GM21526 (cell line): ENCODE data around the gene GRPEL1.

Experiments used
- ATAC-seq: cut with Tn5 transposase; IDR thresholded peaks from one replicate; pipeline ENCODE4 v1.9.1; 2021; ENCODE audit warnings: moderate library complexity; ENCODE audit not compliant: unreplicated experiment, low FRiP score

Gene GRPEL1

DNA sequence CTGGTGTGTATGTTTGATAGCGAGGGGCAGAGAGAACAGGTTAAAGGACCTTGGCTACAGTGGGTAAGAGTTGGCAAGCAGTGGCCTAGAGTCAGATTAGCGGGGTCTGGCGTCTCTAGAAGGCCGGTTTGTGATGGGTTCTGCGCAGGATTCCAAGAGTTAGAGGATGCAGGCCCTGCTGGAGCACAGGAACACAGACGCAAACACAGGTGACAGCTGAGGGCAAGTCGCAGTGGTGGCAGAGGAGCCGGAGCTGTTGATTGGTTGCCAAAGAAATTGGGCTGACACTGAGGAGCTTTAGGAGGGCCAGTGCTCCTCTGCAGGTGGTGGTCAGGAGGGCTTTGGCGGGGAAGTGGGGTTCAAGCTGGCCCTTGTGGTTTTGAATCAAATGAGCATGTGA, 20.9 kb downstream of the GRPEL1 start:
- ATAC-seq: no peak

DNA sequence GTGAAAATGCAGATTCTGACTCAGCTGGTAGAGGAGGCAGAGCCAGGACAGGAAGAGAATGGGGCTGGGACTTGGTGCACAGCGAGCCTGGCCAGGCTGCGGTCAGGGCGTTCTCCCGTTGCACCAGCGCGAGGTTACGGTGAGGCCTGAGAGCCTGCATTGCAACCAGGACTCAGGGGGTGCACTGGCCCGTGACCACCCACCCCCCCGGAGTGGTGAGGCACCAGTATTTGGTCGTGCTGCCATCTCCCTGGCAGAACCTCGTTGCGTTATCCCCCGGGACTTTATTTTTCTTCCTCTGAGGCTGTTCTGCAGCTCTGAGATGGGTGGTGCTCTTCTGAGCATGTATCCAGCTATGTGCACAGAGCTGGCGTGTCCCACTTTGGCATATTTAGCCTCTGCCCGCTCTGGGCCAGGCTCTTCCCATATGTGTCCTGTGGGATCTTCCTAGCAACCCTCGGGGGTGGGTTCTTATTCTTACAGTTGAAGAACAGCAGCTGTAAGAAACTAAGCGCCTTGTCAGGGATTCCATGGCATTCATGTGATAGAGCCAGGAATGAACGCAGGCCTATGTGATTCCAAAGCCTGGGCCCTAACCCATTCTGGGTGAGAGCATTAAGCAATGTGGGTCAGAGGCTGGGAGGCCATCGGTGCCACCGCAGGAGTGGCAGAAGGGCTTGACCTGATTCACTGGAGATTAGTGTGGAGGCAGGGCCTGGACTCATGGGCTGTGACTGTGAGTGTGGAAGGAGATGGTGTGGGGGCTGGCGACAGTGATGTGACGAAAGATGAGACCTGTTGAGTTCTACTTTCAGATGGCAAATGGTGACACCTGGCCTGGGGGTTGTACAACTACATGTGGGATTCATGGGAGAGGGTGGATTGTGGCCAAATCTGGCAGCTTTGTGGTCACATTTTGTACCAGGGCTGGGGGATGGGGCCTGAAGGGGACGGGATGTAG, 21.6 kb downstream of the GRPEL1 start:
- ATAC-seq: no peak

DNA sequence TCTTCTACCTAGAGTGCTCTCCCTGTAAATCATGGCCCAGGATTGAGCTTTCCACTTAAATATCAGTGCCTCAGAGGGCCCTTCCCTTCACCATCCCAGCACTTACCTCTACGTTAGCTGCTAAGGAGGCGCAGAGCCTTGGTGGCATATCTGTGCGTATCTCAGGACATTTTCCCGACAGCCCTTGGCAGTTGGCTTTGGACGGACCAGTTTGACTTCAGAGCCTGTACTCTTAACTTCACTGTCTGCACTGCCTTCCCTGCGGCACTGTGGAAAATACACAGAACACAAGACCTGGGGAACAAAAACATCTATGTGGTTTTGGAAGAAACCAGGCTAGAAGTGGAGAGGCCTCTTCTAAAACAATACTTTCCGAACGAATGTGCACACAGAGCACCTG, 22.3 kb downstream of the GRPEL1 start:
- ATAC-seq: no peak

DNA sequence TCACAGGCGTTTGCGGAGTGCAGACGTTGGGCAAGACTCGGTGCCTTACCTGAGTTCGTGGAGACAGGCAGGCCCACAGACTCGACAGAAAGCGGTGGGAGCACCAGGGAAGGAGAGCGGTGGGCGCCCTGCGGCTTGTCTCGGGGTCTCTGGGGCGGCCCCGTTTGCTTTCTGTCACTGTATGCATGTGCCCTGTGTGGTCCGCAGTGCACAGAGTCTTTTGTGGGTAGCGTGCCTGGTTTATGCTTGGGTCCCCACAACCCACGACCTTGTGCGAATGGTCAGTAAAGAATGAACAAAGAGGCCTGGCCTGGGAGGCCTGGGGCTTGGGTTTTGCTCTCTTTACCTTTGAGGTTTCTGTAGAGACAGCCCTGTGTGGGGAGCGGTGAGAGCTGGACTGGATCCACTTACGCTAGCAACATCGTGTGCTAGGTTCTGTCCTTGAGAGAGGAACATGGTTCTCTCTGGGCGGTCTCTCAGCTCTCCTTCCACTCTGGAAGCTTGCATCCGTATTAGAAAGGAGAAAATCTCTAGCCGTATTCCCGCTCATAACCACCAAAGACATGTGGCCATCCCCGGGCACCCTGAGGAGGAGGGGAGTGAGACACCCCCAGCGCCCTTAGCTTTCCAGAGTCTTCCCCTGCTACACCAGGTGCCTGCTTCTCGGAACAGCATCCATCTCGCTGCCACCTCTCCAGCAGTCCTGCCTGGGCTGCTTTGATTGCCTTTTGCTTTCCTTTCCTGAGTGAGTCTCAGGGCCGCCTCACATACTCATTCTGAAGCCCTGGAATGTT, 23.5 kb downstream of the GRPEL1 start:
- ATAC-seq: no peak

DNA sequence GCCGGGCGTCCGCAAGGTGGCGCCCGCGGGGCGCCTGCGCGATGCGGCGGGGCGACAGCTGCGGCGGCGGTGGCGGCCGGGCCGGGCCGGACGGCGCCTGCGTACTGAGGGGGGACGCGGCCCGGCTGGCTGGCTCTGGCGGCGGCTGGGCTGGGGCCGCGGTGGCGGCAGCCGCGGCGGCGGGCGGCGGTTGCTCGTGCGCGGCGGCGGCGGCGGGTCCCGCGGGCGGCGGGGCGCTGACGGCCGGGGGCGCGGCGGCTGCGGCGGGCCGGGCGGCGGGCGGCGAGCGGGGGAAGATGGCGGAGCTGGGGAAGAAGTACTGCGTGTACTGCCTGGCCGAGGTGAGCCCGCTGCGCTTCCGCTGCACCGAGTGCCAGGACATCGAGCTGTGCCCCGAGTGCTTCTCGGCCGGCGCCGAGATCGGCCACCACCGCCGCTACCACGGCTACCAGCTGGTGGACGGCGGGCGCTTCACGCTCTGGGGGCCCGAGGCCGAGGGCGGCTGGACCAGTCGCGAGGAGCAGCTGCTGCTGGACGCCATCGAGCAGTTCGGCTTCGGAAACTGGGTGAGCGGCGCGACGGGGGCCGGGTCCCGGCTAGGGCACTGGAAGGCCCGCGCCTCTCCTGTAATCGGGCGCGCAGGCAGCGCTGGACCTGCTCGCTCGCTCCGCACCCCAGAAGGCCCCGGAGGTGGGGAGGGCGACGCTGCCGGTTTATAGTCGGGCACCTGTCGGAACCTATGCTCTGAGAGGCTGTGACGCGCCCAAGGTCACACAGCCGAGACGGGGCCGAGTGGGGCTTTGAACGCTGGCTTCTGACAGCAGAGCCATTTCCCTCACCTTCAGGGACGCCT, 24.4 kb downstream of the GRPEL1 start, which contains the start of gene TADA2B:
Gene TADA2B, plus strand, starts transcription at position 89 of the 853 bp plus-strand sequence. Its CDS starts 208 bp downstream, at position 297.
- ATAC-seq: peak; percentile 20

DNA sequence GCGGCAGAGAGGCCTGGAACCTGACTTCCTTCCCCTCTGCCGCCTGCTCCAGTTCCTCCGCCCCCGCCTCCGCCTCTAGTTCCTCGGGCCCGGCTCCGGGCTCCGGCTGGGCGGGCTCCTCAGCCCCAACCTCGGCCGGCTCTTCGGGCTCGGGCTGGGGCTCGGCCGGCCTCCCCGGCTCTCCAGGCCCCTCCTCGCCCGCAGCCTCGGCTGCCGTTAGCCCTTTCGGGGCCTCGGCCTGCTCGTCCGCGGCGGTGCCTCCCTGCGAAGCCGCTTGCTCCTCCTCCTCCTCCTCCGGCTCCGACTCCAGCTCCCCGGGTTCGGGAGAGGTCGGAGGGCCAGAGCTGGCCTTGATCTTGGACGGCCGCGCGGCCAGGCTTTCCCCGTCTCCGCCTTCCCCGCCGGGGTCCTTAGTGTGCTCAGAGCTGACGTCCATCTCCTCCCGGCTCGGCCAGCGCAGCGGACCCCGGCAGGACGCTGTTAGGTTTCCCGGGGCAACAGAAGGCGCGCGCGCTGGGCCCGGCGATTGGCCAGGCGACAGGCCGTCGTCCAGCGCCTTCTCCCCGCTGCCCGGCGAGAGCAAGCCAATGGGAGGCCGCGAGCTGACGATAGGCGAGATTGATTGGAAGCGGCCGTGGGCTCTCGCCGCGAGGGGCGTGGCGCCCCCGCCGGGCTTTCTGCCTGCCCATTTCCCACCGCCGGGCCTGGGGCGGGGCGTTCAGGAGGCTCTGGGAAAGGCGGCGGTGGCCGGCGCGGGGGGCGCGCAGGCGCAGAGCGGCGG, 25.2 kb downstream of the GRPEL1 start:
- peak; percentile 66 for ATAC-seq

DNA sequence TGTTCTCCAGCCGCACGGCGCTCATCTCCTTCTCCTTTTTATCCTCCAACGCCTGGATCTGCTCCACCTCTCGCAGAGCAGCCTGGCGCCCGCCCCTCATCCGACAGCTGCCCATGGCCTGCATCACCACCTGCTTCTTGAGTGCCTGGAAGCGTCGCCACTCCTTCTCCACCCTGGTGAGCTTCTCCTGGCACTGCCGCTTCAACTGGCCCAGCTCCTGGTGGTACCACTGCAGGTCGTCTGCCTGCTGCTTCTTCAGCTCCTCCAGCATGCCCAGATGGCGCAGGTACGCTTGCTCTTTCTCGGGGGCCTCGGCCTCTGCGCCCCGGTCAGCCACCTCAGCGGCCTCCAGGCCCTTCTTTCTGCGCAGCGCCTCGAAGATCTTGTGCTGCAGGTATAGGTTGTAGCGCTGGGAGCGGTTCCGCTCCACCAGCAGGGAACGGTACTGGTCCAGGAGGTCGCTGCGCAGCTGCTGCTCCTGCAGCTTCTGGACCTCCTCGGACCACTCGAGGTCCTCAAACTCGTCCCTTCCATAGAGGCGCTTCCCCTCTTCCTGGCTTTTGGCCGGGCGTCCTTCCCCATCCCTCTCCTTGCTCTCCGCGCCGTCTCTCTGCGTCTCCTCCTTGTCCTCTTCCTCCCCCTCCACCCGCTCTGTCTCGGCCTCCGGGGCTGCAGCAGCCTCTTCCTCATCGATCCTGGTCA, 25.9 kb downstream of the GRPEL1 start:
- no peak for ATAC-seq

DNA sequence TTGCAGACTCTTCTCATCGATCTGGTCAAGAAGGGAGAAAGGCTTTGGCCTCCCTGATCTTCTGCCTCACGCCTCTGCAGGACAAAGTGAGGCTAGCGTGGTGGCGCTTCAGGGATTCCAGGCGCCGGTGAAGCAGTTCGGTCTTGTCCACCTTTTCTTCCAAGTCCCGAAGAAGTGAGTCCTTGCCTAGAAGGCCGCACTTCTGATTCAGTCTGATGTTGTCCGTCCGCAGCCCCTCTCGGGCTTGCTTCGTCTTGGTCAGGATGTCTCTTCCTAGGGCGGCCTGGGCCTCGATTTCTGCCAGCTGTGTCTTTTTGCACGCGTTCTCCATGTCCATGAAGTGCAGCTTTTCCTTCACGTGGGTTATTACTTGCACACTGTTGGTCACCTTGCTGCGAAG, 26.6 kb downstream of the GRPEL1 start:
- no peak for ATAC-seq

DNA sequence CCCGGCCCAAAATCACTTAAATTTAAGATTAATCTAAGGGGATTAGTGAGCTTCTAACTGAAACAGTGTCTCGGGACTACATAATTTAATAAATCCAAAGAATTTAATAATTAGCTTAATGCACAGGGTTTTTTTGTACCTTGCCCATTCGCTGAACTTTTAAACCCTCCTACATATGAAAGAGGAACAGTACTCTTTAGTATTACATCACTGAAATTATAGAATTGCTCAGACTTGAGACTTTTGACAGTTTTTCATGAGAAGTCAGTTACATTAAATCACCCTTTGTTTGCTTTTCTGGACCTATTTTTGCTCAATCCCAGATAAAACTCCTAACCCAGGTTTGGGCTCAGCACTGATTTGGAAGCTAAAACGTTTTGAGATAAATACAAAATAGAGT, 27.1 kb downstream of the GRPEL1 start:
- ATAC-seq: no peak

DNA sequence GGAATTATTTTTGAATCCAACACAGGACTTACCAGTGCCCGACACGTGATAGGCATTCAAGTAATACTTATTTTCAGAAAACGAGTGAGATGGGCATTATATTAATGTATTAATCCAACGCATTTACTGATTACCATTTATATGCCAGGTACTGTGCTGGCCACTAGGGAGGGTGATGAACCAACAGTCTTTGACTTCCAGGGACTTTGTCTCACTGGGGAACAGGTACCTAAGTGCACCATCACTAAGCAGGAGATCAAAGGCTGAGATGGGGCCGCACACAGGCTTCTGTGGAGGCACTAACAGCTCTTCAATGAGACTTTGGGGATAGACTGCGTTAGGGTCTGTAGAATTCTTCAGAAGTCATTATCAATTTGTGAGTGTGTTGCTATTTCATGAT, 30.4 kb downstream of the GRPEL1 start:
- no peak for ATAC-seq

DNA sequence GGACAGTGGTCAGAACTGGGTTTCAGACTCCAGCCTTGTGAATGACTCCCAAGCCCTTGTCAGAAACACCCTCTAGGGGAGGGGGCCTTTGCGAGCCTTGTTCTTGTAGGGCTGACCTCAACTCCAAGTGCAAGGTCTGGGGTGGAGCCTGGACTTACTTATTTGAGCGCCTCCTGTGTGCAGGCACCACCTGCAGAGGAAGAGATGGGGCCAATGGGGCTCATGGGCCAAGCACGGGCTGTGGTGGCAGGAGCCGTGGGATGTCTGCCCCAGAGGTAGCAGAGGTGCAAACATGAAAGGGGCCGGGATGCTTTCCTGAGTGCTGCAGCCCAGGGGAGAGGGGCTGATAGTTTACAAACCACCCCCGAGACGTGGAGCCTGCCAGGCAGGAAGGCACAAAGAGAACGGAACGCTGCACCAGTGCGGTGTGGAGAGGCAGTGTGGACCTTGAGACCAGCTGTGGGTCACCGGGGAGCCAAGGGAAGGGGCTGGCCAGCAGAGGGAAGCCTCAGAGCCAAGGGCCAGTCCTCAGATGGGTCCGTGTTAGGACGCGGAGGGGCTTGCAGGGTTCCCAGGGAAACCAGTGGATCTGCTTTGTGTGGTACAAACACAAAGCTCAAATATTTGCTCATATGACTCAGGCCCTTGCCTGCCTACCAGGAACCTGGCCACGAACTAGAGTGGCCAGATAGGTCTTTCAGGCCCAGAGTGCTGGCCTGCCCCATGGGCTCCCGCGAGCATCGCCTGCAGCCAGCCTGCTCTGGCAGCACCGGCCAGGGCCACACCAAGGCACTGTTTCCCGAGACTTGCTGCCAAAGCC, 33.4 kb downstream of the GRPEL1 start:
- ATAC-seq: no peak

DNA sequence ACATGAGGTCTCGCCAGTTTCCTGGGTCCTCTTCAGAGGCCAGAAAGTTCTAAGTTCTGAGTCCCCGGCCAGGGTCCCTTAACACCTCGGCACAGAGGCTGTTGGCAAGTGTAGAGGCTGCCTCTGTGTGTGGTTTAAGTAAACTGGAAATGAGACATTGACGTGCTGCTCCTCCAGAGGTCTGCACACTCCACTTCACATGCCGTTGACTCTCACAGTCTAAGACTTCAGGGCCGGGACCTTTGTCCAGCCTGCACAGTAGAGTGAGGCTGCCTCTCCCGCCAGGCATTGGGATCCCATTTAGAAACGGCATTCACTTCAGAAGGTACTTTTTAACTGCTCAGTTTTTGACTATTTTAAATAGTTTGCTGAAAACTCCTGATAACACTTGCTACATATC, 35.3 kb downstream of the GRPEL1 start:
- ATAC-seq: no peak

DNA sequence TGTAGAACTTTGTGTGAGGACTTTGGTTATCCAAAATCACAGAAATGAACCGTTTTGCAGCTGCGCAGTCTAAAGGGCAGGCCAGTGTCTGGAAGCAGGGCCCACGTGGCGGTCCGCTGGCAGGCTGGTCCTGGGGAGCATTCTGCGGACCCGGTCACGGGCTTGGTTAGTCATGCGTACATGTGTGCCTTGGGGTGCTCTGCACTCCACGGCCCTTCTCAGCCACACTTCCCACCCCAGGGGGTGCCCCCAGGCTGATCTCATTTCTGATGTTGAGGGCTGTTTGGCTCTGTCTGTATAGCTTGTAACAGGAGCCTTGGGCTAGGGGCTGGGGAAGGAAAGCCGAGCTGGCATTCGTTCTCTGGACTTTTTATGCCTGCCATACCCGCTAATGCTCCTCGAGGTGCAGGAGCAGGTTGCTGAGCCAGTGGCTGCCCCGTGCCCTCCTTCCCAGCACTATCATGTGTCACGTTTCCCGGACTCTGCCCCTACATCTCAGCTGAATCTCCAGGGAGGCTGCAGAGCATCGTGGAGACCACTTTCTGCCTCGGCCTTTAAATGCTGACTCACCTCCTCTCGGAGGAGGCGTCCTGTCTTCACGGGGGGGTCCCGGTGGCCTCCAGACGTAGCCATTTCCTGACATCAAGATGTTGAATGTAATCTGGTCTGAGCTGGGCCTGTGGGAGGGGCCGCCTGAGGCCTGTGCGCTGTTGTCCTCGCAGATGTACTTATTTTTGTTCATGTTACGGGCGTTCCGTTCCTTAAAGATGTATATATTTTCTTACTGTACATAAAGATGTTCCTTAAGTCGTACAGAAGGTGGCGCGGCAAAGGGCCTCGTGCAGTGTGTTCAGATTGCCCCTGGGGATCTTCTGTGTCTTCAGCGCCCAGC, 36.1 kb downstream of the GRPEL1 start:
- ATAC-seq: no peak

DNA sequence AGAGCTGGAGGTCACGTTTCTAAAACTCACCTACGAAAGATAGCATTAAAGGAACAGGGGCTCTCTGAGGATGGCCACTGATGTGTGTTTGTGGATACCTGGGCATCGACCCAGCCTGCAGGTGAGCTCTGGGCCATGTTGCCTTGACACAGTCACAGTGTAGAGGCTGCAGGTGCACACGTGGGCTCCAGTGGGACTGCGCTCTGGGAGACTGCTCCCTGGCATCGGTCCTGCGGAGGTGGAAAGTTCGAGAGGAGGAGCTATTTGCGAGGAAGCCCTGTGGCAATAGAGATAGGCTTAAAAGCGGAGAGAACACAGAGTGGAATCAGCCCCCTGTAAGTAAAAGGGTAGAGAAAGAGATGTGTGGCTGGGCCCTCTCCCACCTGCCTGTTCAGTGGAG, 37.0 kb downstream of the GRPEL1 start:
- no peak for ATAC-seq

DNA sequence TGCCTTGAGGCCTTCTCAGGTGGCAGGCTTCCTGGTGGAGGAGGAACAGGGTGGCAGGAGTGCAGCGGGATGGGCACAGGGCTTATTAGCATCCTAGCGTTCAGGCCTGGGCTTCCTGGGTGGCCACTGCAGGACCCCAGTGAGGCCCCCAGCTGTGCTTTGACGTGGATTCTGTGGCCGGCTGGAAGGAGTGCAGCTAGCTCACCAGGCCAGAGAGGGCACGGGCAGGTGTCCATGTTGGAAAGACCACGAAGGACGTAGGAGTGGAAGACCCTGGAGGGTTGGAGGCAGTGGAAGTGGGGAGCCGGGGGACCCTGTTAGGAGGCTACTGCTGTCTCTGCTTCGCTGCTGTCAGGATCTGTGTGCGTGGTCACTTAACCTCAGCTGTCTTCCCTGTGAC, 37.9 kb downstream of the GRPEL1 start:
- ATAC-seq: no peak

DNA sequence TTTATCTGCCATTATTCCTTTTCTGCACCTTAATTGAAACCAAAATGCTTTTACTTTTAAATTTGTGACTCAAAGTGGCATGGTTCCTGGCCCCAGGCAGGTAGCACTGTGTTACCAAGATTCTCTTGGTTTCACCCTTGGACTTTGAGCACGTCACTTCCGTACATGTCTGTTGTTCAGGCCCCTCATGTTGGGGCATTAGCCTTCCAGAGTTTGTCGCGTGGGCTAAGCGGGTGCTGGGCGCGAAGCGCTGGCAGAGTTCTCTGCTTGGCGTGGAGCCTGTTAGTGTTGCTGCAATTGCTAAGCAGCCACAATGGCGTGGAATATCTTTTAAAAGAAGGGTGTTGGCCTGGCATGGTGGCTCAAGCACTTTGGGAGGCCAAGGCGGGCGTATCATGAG, 38.7 kb downstream of the GRPEL1 start:
- ATAC-seq: no peak

DNA sequence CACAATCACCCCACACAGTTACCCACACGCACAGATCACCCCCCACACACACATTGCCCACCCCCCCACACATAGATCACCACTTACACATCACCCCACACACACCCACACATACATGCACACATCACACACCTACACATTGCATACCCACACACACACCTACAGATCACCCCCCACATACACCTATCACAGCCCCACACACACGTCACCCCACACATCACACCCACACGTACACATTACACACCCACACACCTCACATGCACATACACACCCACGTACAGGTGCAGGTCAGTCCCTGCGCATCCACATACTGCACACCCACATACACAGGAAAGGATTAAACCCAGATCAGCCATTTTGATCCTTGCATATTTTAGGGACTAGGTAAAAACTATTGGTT, 40.0 kb downstream of the GRPEL1 start:
- ATAC-seq: no peak
